Coronary artery (tissue), 2 donors: ENCODE results near the gene NASP.

Experiments
- DNase-seq: peaks from one replicate; pipeline ENCODE4 v3.0.0-alpha.2; 2017; ENCODE audit warnings: low spot score
- H3K27ac ChIP-seq, 2 donors: fragments of 200-600 bp; sonication (generic); one replicate each; pipeline ENCODE4 v1.5.1; 2016 to 2019
- H3K4me3 ChIP-seq: fragments of 200-600 bp; sonication (generic); 2 replicates; pipeline ENCODE4 v1.5.1; 2016; ENCODE audit warnings: mild to moderate bottlenecking, moderate library complexity
- TF ChIP-seq, protein P1 (sequence below): fragments of 200-600 bp; sonication (generic); IDR thresholded peaks from one replicate; pipeline ENCODE4 v1.5.1; 2019; ENCODE audit warnings: antibody characterized with exemption

The NASP gene

DNA sequence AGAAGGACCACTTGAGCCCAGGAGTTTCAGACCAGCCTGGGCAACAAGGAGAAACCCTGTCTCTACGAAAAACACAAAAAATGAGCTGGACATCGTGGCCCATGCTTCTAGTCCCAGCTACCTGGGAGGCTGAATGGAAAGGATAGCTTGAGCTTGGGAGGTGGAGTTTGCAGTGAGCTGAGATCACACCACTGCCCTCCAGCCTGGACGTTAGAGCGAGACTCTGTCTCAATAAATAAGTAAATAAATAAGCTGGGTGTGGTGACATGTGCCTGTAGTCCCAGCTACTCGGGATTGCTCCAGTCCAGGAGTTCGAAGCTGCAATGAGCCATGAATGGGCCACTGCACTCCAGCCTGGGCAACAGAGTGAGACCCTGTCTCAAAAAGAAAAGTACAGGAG lies 29.6 kb upstream of the NASP start:
- no peak for DNase-seq
- Histone ChIP-seq H3K27ac (no peak overlapping the region), H3K4me3 (no peak overlapping the region)
- TF ChIP-seq, protein P1, sequence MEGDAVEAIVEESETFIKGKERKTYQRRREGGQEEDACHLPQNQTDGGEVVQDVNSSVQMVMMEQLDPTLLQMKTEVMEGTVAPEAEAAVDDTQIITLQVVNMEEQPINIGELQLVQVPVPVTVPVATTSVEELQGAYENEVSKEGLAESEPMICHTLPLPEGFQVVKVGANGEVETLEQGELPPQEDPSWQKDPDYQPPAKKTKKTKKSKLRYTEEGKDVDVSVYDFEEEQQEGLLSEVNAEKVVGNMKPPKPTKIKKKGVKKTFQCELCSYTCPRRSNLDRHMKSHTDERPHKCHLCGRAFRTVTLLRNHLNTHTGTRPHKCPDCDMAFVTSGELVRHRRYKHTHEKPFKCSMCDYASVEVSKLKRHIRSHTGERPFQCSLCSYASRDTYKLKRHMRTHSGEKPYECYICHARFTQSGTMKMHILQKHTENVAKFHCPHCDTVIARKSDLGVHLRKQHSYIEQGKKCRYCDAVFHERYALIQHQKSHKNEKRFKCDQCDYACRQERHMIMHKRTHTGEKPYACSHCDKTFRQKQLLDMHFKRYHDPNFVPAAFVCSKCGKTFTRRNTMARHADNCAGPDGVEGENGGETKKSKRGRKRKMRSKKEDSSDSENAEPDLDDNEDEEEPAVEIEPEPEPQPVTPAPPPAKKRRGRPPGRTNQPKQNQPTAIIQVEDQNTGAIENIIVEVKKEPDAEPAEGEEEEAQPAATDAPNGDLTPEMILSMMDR = no peak

GRCh38 chr1:45557422-45557944 lies 26.4 kb upstream of the NASP start:
- Histone ChIP-seq H3K4me3 (no peak overlapping the region), H3K27ac (no peak overlapping the region)
- no peak for DNase-seq
- TF ChIP-seq, protein P1 = no peak

GRCh38 chr1:45563843-45564242 lies 20.0 kb upstream of the NASP start:
- DNase-seq = no peak
- no peak overlapping the region for H3K27ac ChIP-seq
- TF ChIP-seq, protein P1 = no peak
- no peak overlapping the region for H3K4me3 ChIP-seq

DNA sequence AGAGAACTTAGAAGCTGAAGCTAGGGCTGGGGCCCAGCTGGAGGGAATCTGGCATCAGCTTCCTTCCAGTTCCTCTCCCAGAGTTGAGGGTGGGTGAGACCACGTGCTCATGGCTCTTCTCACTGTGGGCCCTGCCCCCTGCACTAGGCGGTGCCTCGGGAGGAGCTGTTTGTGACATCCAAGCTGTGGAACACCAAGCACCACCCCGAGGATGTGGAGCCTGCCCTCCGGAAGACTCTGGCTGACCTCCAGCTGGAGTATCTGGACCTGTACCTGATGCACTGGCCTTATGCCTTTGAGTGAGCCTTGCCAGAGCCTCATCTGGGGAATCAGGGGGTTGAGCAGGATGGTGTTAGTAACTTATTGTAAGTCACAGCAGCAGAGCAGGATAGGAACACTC lies 17.1 kb upstream of the NASP start:
- peak; percentile 75 for DNase-seq
- Histone ChIP-seq H3K27ac (peak overlapping the region in 1 of 2 donors; percentile 35), H3K4me3 (no peak overlapping the region)
- TF ChIP-seq, protein P1 = no peak

DNA sequence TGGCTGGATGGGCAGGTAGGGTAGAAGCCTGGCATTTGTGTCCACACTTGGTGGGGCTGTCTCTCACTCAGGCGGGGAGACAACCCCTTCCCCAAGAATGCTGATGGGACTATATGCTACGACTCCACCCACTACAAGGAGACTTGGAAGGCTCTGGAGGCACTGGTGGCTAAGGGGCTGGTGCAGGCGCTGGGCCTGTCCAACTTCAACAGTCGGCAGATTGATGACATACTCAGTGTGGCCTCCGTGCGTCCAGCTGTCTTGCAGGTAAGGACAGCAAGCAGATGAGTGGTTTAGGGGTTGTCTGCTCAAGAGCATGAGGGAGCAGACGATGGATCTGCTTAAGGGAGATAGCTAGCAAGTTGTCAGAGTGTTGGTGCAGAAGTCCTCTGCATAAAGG lies 15.9 kb upstream of the NASP start:
- TF ChIP-seq, protein P1 = no peak
- no peak for DNase-seq
- Histone ChIP-seq H3K4me3 (no peak overlapping the region), H3K27ac (no peak overlapping the region)

GRCh38 chr1:45568421-45568820 lies 15.4 kb upstream of the NASP start:
- Histone ChIP-seq H3K27ac (no peak overlapping the region), H3K4me3 (no peak overlapping the region)
- no peak for DNase-seq
- TF ChIP-seq, protein P1 = no peak

GRCh38 chr1:45569571-45569961 lies 14.3 kb upstream of the NASP start:
- Histone ChIP-seq H3K4me3 (no peak overlapping the region), H3K27ac (peak overlapping the region in 1 of 2 donors; percentile 60)
- TF ChIP-seq, protein P1 = no peak
- DNase-seq = no peak
